Smooth muscle cell (in vitro differentiated cells): ENCODE measurements around the gene EP400. TPM values are rescaled to one million over a fixed set of nuclear protein-coding genes. Genes with fewer than 3 reads are reported as not detected.

Experiments
- DNase-seq: peaks from one replicate; lab custom pipeline; 2025; ENCODE audit not compliant: unreplicated experiment; lab: John Stamatoyannopoulos, UW
- H2AFZ ChIP-seq: fragments of 200-600 bp; sonication (generic); 2 replicates; pipeline ENCODE4 v1.6.0; 2016; ENCODE audit warnings: antibody characterized with exemption, low read depth, mild to moderate bottlenecking
- H3F3A ChIP-seq: fragments of 200-600 bp; sonication (generic); 2 replicates; pipeline ENCODE4 v1.6.0; 2017; ENCODE audit warnings: antibody characterized with exemption, low read depth
- H3K27ac ChIP-seq: fragments of 200-600 bp; sonication (generic); 2 replicates; pipeline ENCODE4 v1.5.1; 2016; ENCODE audit warnings: low read depth, mild to moderate bottlenecking
- H3K27me3 ChIP-seq: fragments of 200-600 bp; sonication (generic); 2 replicates; pipeline ENCODE4 v1.6.1; 2016; ENCODE audit warnings: low read depth, mild to moderate bottlenecking
- H3K36me3 ChIP-seq: fragments of 200-600 bp; sonication (generic); 2 replicates; pipeline ENCODE4 v1.5.1; 2016; ENCODE audit warnings: low read depth
- H3K4me1 ChIP-seq: fragments of 200-600 bp; sonication (generic); 2 replicates; pipeline ENCODE4 v1.5.1; 2016; ENCODE audit warnings: low read depth
- H3K4me2 ChIP-seq: fragments of 200-600 bp; sonication (generic); 2 replicates; pipeline ENCODE4 v1.6.0; 2016; ENCODE audit warnings: mild to moderate bottlenecking
- H3K4me3 ChIP-seq: fragments of 200-600 bp; sonication (generic); 2 replicates; pipeline ENCODE4 v1.5.1; 2016; ENCODE audit warnings: mild to moderate bottlenecking
- H3K79me2 ChIP-seq: fragments of 200-600 bp; sonication (generic); 2 replicates; pipeline ENCODE4 v1.6.0; 2016; ENCODE audit warnings: low read depth, mild to moderate bottlenecking
- H3K9ac ChIP-seq: fragments of 200-600 bp; sonication (generic); 2 replicates; pipeline ENCODE4 v1.6.0; 2016; ENCODE audit warnings: low read depth
- H3K9me3 ChIP-seq: fragments of 200-600 bp; sonication (generic); replicated peaks from 2 replicates; pipeline ENCODE4 v1.5.1; 2016; ENCODE audit warnings: low read depth
- H4K20me1 ChIP-seq: fragments of 200-600 bp; sonication (generic); 2 replicates; pipeline ENCODE4 v1.6.0; 2016; ENCODE audit warnings: low read depth
- CTCF ChIP-seq: fragments of 200-600 bp; sonication (generic); IDR thresholded peaks from 2 replicates; pipeline ENCODE4 v1.5.1; 2017; ENCODE audit warnings: borderline replicate concordance, mild to moderate bottlenecking, antibody characterized with exemption; ENCODE audit not compliant: insufficient read depth, poor library complexity, severe bottlenecking
- WGBS: methylation state at CpG from one replicate; pipeline ENCODE4 v1.1.7; 2016; ENCODE audit warnings: low lambda C conversion rate; 5-methylcytosine and 5-hydroxymethylcytosine counted together
- polyA plus RNA-seq: library from polyadenylated mRNA; unstranded; fragments of >200 nt; fragmentation: Nextera tagmentation; extraction: Ambion mirVana; gene quantifications from 2 replicates; pipeline ENCODE4 v1.2.1, GENCODE V29; 2016
- total RNA-seq: library from RNA; depleted of rRNA; stranded (reverse); fragments of >200 nt; gene quantifications from 2 replicates; pipeline ENCODE4 v1.2.3, GENCODE V29; 2014

The EP400 gene
- total and polyA plus RNA-seq, 2 experiments from 2014 or later = 6.6 to 13.6 TPM

GRCh38 chr12:132075026-132075713 lies 125.4 kb downstream of the EP400 start:
- DNase-seq = no peak
- H3K9ac ChIP-seq = no peak overlapping the region

GRCh38 chr12:132075714-132076553 lies 126.2 kb downstream of the EP400 start:
- H3K27me3 ChIP-seq = no peaks in the 10 kb centered on the region
- DNase-seq = no peak
- no peak overlapping the region for H3K4me3 ChIP-seq
- no peaks in the 10 kb centered on the region for H4K20me1 ChIP-seq
- H3K9ac ChIP-seq = no peak overlapping the region
- no peaks in the 10 kb centered on the region for H3K9me3 ChIP-seq
- H3K36me3 ChIP-seq = no peaks in the 10 kb centered on the region
- 94% methylated on average over 16 of the region's 16 CpGs for WGBS
- TF ChIP-seq CTCF = no peak
- no peak overlapping the region for H3K4me2 ChIP-seq
- H3K4me1 ChIP-seq = no peaks in the 10 kb centered on the region
- H3K79me2 ChIP-seq = no peaks in the 10 kb centered on the region
- no peak overlapping the region for H2AFZ ChIP-seq
- no peaks in the 10 kb centered on the region for H3F3A ChIP-seq
- no peak overlapping the region for H3K27ac ChIP-seq

More at GRCh38 chr12:132075026-132075713, 125.4 kb downstream of the EP400 start:
- no peak overlapping the region for H2AFZ ChIP-seq
- no peaks in the 10 kb centered on the region for H3F3A ChIP-seq
- no peak overlapping the region for H3K4me3 ChIP-seq
- WGBS = 96% methylated on average over 15 of the region's 15 CpGs
- no peaks in the 10 kb centered on the region for H3K9me3 ChIP-seq
- H3K4me2 ChIP-seq = no peak overlapping the region
- H3K27me3 ChIP-seq = no peaks in the 10 kb centered on the region
- H3K4me1 ChIP-seq = no peaks in the 10 kb centered on the region
- H3K36me3 ChIP-seq = no peaks in the 10 kb centered on the region
- no peaks in the 10 kb centered on the region for H3K79me2 ChIP-seq
- H3K27ac ChIP-seq = no peak overlapping the region
- TF ChIP-seq CTCF = peak; percentile 28
- H4K20me1 ChIP-seq = no peaks in the 10 kb centered on the region

- Histone ChIP-seq H3K4me2 (no peak overlapping the region), H3K36me3 (no peaks in the 10 kb centered on the region), H3K27me3 (no peaks in the 10 kb centered on the region), H4K20me1 (no peaks in the 10 kb centered on the region), H2AFZ (no peak overlapping the region), H3K27ac (no peak overlapping the region), H3F3A (no peaks in the 10 kb centered on the region), H3K4me3 (no peak overlapping the region), H3K4me1 (no peaks in the 10 kb centered on the region), H3K9me3 (no peaks in the 10 kb centered on the region), H3K79me2 (no peaks in the 10 kb centered on the region), H3K9ac (no peak overlapping the region)
- TF ChIP-seq CTCF = no peak
- 98% methylated on average over 10 of the region's 10 CpGs for WGBS
- no peak for DNase-seq
Measured at GRCh38 chr12:132076711-132077110, 127.0 kb downstream of the EP400 start.
